Progenitor cell of endocrine pancreas (in vitro differentiated cells): ENCODE data around the gene COL11A2. TPM values are rescaled to one million over a fixed set of nuclear protein-coding genes. Genes with fewer than 3 reads are reported as not detected.

Experiments used
- DNase-seq: peaks from one replicate; pipeline ENCODE4 v3.0.0; 2021; ENCODE audit warnings: low spot score; ENCODE audit not compliant: unreplicated experiment
- H3K27ac Mint-ChIP-seq: 2 replicates; pipeline ENCODE4 v1.8.0; 2021; ENCODE audit warnings: mild to moderate bottlenecking, moderate library complexity, mixed read lengths
- H3K27me3 Mint-ChIP-seq: 2 replicates; pipeline ENCODE4 v1.8.0; 2021; ENCODE audit warnings: mixed read lengths
- H3K36me3 Mint-ChIP-seq: 2 replicates; pipeline ENCODE4 v1.8.0; 2022; ENCODE audit warnings: mixed read lengths; ENCODE audit not compliant: insufficient read depth
- H3K4me1 Mint-ChIP-seq: 2 replicates; pipeline ENCODE4 v1.8.0; 2021; ENCODE audit warnings: low read depth, mixed read lengths
- H3K4me3 Mint-ChIP-seq: 2 replicates; pipeline ENCODE4 v1.8.0; 2021; ENCODE audit warnings: low read depth, mild to moderate bottlenecking, moderate library complexity, mixed read lengths
- H3K9me3 Mint-ChIP-seq: 2 replicates; pipeline ENCODE4 v1.8.0; 2021; ENCODE audit warnings: low read depth, mixed read lengths
- total RNA-seq: library from RNA; stranded (reverse); gene quantifications from 2 replicates; pipeline ENCODE4 v1.2.1, GENCODE V29; 2021
- TF ChIP-seq, protein P1 (sequence below): fragments of 200-600 bp; sonication (generic); IDR thresholded peaks from one replicate; pipeline ENCODE4 v1.5.0; 2021; ENCODE audit warnings: antibody characterized with exemption, mild to moderate bottlenecking; ENCODE audit not compliant: unreplicated experiment

COL11A2 gene
- total RNA-seq, 1 donor from 2014 or later: 4.3 TPM

DNA sequence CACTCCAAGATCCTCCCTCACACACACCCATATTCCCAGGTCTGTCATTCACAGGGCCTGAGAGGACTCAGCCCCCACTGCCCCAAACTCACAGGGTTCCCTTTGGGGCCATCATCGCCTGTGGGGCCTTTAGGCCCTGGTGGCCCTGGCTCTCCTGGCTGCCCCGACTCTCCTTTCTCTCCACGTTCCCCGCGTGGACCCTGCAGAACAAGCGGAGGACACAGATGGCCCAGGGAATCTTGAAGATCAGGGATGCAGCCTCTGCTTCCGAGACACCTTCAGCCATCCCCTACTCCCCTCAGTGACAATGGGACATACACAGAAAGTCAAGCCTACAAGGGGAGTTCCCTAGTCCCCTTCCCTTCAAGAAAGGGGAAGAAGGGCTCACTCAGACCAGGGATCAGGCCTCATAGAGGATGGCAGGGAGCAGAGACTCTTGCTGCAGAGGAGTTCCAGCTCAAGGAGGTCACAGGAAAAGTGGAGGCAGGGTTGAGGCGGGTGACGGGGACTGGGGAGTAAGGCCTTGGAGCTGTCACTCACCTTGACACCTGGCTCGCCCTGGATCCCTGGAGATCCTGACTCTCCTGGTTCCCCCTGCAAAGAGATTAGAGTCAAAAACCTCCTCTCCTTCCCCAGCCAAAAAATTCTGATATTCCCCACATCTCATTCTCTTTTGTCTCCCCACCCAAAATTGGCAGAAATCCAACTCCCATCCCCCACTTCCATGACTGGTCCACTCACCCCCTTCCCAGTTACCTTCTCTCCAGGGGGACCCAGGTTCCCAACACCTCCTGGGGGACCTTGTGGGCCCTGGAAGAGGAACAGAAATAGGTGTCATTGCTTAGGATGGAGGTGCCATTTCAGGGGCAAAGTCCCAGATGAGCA is 22.7 kb downstream of the COL11A2 start:
- DNase-seq: no peak
- Mint-ChIP-seq H3K27me3 (peaks cover 9% of the 10 kb centered on the region), H3K36me3 (no peaks in the 10 kb centered on the region), H3K9me3 (no peaks in the 10 kb centered on the region), H3K4me1 (peaks cover 1% of the 10 kb centered on the region), H3K4me3 (no peak overlapping the region), H3K27ac (no peak overlapping the region)
- TF ChIP-seq, protein P1, sequence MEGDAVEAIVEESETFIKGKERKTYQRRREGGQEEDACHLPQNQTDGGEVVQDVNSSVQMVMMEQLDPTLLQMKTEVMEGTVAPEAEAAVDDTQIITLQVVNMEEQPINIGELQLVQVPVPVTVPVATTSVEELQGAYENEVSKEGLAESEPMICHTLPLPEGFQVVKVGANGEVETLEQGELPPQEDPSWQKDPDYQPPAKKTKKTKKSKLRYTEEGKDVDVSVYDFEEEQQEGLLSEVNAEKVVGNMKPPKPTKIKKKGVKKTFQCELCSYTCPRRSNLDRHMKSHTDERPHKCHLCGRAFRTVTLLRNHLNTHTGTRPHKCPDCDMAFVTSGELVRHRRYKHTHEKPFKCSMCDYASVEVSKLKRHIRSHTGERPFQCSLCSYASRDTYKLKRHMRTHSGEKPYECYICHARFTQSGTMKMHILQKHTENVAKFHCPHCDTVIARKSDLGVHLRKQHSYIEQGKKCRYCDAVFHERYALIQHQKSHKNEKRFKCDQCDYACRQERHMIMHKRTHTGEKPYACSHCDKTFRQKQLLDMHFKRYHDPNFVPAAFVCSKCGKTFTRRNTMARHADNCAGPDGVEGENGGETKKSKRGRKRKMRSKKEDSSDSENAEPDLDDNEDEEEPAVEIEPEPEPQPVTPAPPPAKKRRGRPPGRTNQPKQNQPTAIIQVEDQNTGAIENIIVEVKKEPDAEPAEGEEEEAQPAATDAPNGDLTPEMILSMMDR: no peak

DNA sequence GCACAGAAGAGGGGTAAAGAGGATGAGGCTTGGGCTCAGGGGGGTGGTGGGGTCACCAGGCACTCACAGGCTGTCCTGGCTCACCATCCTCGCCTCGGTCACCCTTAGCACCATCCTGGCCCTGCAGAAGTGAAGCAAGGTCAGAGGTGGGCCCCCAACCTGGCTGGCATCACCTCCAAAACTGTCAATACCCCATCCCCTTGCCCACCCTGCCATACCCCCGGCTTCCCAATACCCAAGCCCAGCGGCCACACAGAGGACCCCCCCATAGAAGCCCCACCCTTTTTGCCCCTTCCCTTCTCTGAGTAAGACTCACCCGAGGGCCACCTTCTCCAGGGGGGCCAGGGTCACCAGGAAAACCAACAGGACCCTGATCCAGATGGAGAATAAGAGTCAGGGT is 23.6 kb downstream of the COL11A2 start:
- Mint-ChIP-seq H3K4me3 (no peak overlapping the region), H3K9me3 (no peaks in the 10 kb centered on the region), H3K36me3 (no peaks in the 10 kb centered on the region), H3K27ac (no peak overlapping the region), H3K27me3 (peaks cover 18% of the 10 kb centered on the region), H3K4me1 (peaks cover 1% of the 10 kb centered on the region)
- DNase-seq: no peak
- TF ChIP-seq, protein P1: no peak

- Mint-ChIP-seq H3K36me3 (no peaks in the 10 kb centered on the region), H3K27me3 (peaks cover 20% of the 10 kb centered on the region), H3K4me1 (peaks cover 1% of the 10 kb centered on the region), H3K27ac (no peak overlapping the region), H3K4me3 (no peak overlapping the region), H3K9me3 (no peaks in the 10 kb centered on the region)
- no peak for DNase-seq
- TF ChIP-seq, protein P1: no peak
Observed at GRCh38 chr6:33168284-33168601, 24.0 kb downstream of the COL11A2 start.

- TF ChIP-seq, protein P1: no peak
- Mint-ChIP-seq H3K27me3 (peaks cover 19% of the 10 kb centered on the region), H3K9me3 (no peaks in the 10 kb centered on the region), H3K4me1 (peaks cover 1% of the 10 kb centered on the region), H3K4me3 (no peak overlapping the region), H3K36me3 (no peaks in the 10 kb centered on the region), H3K27ac (no peak overlapping the region)
- no peak for DNase-seq
Observed at GRCh38 chr6:33167374-33168283, 24.6 kb downstream of the COL11A2 start.

DNA sequence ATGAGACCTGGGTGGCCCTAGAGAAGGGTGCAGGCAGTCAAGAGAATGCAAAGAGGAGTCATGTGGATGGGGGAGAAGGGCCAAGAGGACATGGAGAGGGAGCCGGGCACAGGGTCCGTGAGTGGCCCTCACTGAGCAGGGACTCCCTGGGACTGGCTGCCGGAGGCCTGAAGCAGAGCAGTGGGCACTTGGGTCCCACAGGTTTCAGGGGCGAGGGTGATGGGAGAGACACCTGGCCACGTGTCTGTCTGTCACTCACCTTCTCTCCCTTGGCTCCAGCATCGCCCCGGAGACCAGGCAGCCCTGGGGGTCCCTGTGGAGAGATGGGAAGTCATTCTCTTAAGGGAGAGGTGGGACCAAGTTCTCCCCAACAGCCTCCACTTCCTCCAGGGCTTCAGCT is 25.5 kb downstream of the COL11A2 start:
- Mint-ChIP-seq H3K9me3 (no peaks in the 10 kb centered on the region), H3K4me1 (no peaks in the 10 kb centered on the region), H3K36me3 (no peaks in the 10 kb centered on the region), H3K27ac (no peak overlapping the region), H3K27me3 (peaks cover 25% of the 10 kb centered on the region), H3K4me3 (no peak overlapping the region)
- no peak for DNase-seq
- TF ChIP-seq, protein P1: no peak
